Endodermal cell (in vitro differentiated cells): Measurements from ENCODE around the gene IARS2. TPM values are rescaled to one million over a fixed set of nuclear protein-coding genes. Genes with fewer than 3 reads are reported as not detected.
A peak's percentile ranks its signal among the peaks of the same experiment; 100 is the strongest.

ENCODE experiments used
- DNase-seq: peaks from one replicate; pipeline ENCODE4 v3.0.0-alpha.2; 2017
- H3K27ac ChIP-seq: 2 replicates; pipeline ENCODE4 v1.5.1; 2013; ENCODE audit warnings: mild to moderate bottlenecking, low read depth, low read length, moderate library complexity
- H3K27me3 ChIP-seq: 2 replicates; pipeline ENCODE4 v1.6.1; 2013; ENCODE audit warnings: mild to moderate bottlenecking, low read length, moderate library complexity; ENCODE audit not compliant: insufficient read depth, control insufficient read depth, poor library complexity, severe bottlenecking
- H3K36me3 ChIP-seq: 2 replicates; pipeline ENCODE4 v1.7.0; 2013; ENCODE audit warnings: mild to moderate bottlenecking, low read length, moderate library complexity; ENCODE audit not compliant: control insufficient read depth, insufficient read depth
- H3K4me1 ChIP-seq: one replicate; pipeline ENCODE4 v1.7.0; 2013; ENCODE audit warnings: low read length; ENCODE audit not compliant: control insufficient read depth, insufficient read depth
- H3K4me3 ChIP-seq: 2 replicates; pipeline ENCODE4 v1.5.1; 2013; ENCODE audit warnings: mild to moderate bottlenecking, low read length, moderate library complexity
- H3K9ac ChIP-seq: 2 replicates; pipeline ENCODE4 v1.6.1; 2013; ENCODE audit warnings: mild to moderate bottlenecking, low read length, moderate library complexity; ENCODE audit not compliant: poor library complexity, severe bottlenecking; ENCODE audit errors: extremely low read depth
- H3K9me3 ChIP-seq: 2 replicates; pipeline ENCODE4 v1.6.1; 2013; ENCODE audit warnings: mild to moderate bottlenecking, low read length, moderate library complexity; ENCODE audit not compliant: control insufficient read depth
- H3K27ac Mint-ChIP-seq: 2 replicates; pipeline ENCODE4 v1.8.0; 2020; ENCODE audit warnings: mixed read lengths
- H3K27me3 Mint-ChIP-seq: 2 replicates; pipeline ENCODE4 v1.8.0; 2021; ENCODE audit warnings: mild to moderate bottlenecking, mixed read lengths; ENCODE audit not compliant: insufficient read depth
- H3K36me3 Mint-ChIP-seq: 2 replicates; pipeline ENCODE4 v1.8.0; 2020; ENCODE audit warnings: low read depth, mixed read lengths
- H3K4me1 Mint-ChIP-seq: 2 replicates; pipeline ENCODE4 v1.8.0; 2020; ENCODE audit warnings: mixed read lengths
- H3K4me3 Mint-ChIP-seq: 2 replicates; pipeline ENCODE4 v1.8.0; 2020; ENCODE audit warnings: mild to moderate bottlenecking, moderate library complexity, mixed read lengths
- H3K9me3 Mint-ChIP-seq: 2 replicates; pipeline ENCODE4 v1.8.0; 2020; ENCODE audit warnings: mild to moderate bottlenecking, mixed read lengths
- CTCF ChIP-seq: fragments of 200-600 bp; sonication (generic); conservative IDR thresholded peaks from 2 replicates; pipeline ENCODE4 v1.5.0; 2021; ENCODE audit warnings: antibody characterized with exemption, mild to moderate bottlenecking
- WGBS, 2 experiments: methylation state at CpG; one replicate each; pipeline versions ENCODE4 v1.1.5 to v1.1.7; 2013; ENCODE audit warnings: missing lambda C conversion rate in 2 of 2, mixed read lengths in 1 of 2; ENCODE audit not compliant: insufficient coverage in 1 of 2, insufficient read length in 1 of 2; 5-methylcytosine and 5-hydroxymethylcytosine counted together
- microRNA-seq: library from miRNA; unstranded; fragments of <30 nt; microRNA quantifications from one replicate; pipeline ENCODE4 v1.2.0, GENCODE V29; 2020; ENCODE audit warnings: borderline microRNAs expressed
- total RNA-seq, 2 donors: library from RNA; stranded (reverse); fragmentation: NEBNext Ultra II Directional in 1 of 2; extraction: Animal tissue kit (Norgen Biotek cat#: 25700) in 1 of 2; gene quantifications; 2 replicates in 1 of 2; 3 replicates in 1 of 2; pipeline ENCODE4 v1.2.1, GENCODE V29; 2021

IARS2 gene
- total RNA-seq, 2 donors from 2014 or later: 78.2 to 89.4 TPM

GRCh38 chr1:220189750-220190347 is 95.9 kb downstream of the IARS2 start:
- Histone ChIP-seq H3K27ac (no peak overlapping the region), H3K36me3 (peaks cover 87% of the 10 kb centered on the region), H3K9ac (no peak overlapping the region), H3K27me3 (no peaks in the 10 kb centered on the region), H3K9me3 (no peaks in the 10 kb centered on the region), H3K4me3 (no peak overlapping the region), H3K4me1 (no peaks in the 10 kb centered on the region)
- peak; percentile 55 for TF ChIP-seq CTCF
- Mint-ChIP-seq H3K27ac (no peak overlapping the region), H3K36me3 (peaks cover 45% of the 10 kb centered on the region), H3K4me3 (no peak overlapping the region), H3K9me3 (no peaks in the 10 kb centered on the region), H3K27me3 (no peaks in the 10 kb centered on the region), H3K4me1 (no peaks in the 10 kb centered on the region)
- no peak for DNase-seq
- WGBS, 2 experiments: no CpG with 5 or more reads among the region's 1 CpG

GRCh38 chr1:220195701-220196100 is 101.8 kb downstream of the IARS2 start:
- Histone ChIP-seq H3K9ac (no peak overlapping the region), H3K36me3 (peaks cover 82% of the 10 kb centered on the region), H3K4me3 (no peak overlapping the region), H3K27ac (no peak overlapping the region), H3K4me1 (no peaks in the 10 kb centered on the region), H3K27me3 (no peaks in the 10 kb centered on the region), H3K9me3 (no peaks in the 10 kb centered on the region)
- peaks cover 38% of the 10 kb centered on the region for H3K36me3 Mint-ChIP-seq
- TF ChIP-seq CTCF: no peak
- no peak overlapping the region for H3K27ac Mint-ChIP-seq
- no peaks in the 10 kb centered on the region for H3K27me3 Mint-ChIP-seq
- H3K9me3 Mint-ChIP-seq: no peaks in the 10 kb centered on the region
- DNase-seq: no peak
- no peak overlapping the region for H3K4me3 Mint-ChIP-seq
- H3K4me1 Mint-ChIP-seq: no peaks in the 10 kb centered on the region

Small RNA genes within 50 kb of the gene (microRNA-seq; reads per million reads assigned to microRNA genes)
- not detected for gene MIR194-1
- gene MIR215: not detected

Other genes with a start within 250 kb of the IARS2 start
- gene SLC30A10, start 165.6 kb upstream of the IARS2 start, total RNA-seq: under 1 TPM in 1 of 2 donors, not detected in 1; 0.09 TPM
- gene EPRS1, start 47.6 kb upstream of the IARS2 start, total RNA-seq: 10 to 100 TPM; 85.9 to 93.3 TPM
- gene BPNT1, start 4.3 kb upstream of the IARS2 start, total RNA-seq: 10 to 100 TPM; 13.1 to 15.6 TPM
- 10 to 100 TPM; 39.3 to 50.4 TPM for gene RAB3GAP2, start 178.3 kb downstream of the IARS2 start, total RNA-seq